HG03432 (cell line): ENCODE results near the gene AMD1.
"Not testable (repeated sequence)": the region's sequence is repeated elsewhere in the genome, so short reads cannot be mapped to it uniquely, and the experiment has no call there.

Experiments used
- ATAC-seq: cut with Tn5 transposase; IDR thresholded peaks from one replicate; pipeline ENCODE4 v1.9.1; 2021; ENCODE audit warnings: mild to moderate bottlenecking, moderate library complexity; ENCODE audit not compliant: unreplicated experiment

AMD1 gene

DNA sequence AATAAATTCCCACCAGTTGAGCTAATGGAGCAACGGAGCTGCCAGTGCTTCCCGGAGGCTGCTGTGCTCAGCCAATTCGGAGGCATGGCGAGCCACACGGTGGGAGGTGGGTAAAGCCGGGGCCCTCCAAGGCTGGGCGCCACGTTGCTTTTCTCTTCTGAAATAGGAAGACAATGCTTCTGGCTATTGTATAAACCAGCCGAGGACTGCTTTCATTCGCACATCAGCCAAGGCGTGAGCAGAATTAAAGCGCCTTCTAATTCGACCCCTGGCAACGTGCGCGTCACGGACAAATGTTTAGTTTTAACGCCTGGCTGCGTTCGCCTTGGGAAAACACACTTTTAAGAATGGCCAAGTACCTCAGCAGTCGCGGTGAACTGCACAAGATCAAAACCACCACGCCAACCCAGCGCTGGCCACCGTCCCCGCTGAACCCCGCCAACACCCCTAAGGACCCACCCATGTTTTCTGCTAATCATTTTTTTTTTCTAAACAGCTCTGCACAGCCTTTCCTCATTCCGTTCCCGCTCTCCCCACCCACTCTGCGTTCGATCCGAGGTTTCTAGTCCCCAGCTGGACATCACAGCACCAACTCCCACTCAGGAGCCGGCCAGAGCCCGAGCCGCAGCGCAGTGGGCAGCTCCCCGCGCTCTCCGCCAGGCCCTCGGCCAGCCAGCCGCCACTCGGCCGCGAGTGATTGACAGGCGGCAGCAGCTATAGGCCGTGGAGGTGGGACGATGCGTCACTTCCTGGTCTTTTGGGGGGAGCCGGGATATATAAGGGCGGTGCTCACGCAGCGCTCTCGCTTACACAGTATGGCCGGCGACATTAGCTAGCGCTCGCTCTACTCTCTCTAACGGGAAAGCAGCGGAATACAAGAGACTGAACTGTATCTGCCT, at the start of gene AMD1:
AMD1 (plus strand) TSS at position 805 of the 899 bp plus-strand sequence. CDS start 321 bp downstream, outside the sequence.
- ATAC-seq, result peak; percentile 76

DNA sequence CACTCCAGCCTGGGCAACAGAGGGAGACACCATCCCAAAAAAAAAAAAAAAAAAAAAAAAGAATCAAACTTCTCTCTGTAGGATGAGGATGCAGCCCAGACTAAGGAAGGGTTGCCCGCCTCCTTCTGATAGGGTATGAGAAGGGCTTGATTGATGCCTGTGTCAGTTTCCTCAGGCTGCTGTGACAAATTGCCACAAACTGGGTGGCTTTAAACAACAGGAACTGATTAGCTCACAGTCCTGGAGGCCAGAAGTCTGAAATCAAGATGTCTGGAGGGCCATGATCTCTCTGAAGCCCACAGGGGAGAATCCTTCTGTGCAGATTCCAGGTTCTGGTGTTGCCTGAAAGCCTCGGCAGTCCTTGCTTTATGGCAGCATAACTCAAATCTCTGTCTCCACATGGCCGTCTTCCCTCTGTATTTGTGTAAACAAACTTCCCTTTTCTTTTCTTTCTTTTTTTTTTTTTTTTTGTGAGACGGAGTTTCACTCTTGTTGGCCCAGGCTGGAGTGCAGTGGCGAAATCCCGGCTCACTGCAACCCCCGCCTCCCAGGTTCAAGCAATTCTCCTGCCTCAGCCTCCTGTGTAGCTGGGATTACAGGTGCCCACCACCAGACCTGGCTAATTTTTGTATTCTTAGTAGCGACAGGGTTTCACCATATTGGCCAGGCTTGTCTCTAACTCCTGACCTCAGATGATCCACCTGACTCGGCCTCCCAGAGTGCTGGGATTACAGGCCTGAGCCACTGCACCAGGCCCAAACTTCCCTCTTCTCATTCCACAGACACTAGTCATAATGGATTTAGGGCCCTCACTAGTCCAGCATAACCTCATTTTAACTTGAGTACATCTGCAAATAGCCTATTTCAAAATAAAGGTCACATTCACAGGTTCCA, 48.1 kb upstream of the AMD1 start:
- ATAC-seq, result no peak

DNA sequence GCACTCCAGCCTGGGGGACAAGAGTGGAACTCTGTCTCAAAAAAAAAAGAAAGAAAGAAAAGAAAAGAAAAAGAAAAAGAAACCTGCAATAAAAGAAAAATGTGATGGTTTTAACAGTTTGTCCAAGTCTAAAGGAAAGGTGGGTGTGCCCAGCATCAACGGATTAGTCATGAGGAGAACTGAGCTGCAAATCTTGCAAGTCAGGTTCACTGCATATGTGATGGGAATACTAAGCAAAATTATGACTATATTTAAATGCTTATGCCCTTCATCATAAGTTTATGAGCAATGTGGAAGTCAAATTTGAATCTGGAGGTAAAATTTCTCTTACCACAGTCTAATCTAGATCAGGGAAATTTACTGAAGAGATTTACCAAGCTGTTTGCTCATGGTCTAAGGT, 46.2 kb upstream of the AMD1 start:
- ATAC-seq, result no peak

DNA sequence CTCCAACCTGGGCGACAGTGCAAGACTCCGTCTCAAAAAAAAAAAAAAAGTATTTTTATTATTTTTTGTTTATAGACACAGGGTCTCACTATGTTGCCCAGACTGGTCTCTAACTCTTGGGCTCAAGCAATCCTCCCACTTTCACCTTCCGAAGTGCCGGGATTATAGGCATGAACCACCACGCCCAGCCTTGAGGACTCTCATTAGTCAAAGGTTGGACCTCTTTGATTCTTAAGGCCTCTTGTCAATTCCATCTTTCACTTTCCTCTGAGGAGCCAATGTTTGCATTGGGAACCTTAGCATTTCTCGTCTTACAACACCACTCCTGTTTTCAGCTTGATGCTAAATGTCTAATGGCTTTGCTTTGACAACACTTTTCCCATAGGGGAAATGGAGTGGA, 43.2 kb upstream of the AMD1 start:
- ATAC-seq, result no peak

DNA sequence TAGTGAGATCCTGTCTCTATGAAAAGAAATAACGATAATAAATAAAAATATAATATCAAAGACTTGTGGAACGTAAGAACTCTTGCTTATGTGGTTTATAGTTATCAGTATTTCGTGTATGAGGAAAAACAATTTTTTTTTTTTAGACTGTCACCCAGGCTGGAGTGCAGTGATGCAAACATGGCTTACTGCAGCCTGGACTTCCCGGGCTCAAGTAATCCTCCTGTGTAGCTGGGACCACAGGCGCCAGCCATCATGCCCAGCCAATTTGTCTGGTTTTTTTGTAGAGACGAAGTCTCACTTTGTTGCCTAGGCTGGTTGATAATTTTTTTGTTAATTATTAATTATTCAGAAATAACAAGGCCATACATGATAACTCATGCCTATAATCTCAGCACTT, 40.8 kb upstream of the AMD1 start:
- no peak for ATAC-seq

DNA sequence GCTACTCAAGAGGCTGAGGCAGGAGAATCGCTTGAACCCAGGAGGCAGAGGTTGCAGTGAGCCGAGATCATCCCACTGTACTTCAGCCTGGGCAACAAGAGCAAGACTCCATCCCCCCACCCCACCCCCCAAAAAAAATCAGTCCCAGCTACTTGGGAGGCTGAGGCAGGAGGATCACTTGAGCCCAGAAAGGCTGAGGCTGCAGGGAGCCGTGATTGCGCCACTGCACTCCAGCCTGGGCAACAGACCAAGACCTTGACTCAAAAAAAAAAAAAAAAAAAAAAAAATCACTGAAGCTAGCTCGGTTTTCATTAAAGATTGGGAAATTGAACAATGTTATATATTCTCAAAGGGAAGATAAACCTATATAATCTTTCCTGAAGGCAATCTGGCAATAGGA, 38.8 kb upstream of the AMD1 start:
- ATAC-seq, result not testable (repeated sequence)

DNA sequence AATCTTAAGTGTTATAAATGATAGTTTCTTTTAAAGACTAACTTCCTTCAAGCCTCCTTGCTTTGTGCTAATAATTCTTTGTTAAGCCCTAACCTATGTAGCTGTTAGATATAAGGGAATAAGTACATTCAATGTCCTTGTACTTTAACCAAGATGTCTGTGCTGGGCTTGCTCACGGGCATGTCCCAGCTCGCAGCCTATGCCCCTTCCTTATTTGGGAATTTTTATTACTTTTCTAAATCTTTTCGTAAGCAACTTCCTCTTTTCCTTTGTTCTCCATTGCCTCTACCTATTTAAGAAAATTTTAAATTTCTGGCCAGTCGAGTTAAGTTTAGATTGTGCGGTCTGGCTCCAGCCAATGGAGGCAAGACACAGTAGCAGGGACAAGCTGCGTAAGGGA, 33.3 kb upstream of the AMD1 start:
- no peak for ATAC-seq

DNA sequence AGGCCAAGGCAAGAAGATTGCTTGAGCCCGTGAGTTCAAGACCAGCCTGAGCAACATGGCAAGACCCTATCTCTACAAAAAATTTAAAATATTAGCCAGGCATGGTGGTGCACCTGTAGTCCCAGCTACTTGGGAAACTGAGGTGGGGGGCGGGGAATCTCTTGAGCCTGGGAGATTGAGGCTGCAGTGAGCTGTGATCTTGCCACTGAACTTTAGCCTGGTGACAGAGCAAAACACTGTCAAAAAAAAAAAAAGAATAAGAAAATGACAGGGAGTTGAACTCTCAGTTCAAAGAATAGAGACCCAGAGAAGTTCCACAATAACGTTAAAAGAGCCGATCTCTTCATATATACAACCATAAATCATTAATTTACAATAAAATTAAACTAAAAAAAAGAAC, 24.8 kb upstream of the AMD1 start:
- ATAC-seq, result no peak

DNA sequence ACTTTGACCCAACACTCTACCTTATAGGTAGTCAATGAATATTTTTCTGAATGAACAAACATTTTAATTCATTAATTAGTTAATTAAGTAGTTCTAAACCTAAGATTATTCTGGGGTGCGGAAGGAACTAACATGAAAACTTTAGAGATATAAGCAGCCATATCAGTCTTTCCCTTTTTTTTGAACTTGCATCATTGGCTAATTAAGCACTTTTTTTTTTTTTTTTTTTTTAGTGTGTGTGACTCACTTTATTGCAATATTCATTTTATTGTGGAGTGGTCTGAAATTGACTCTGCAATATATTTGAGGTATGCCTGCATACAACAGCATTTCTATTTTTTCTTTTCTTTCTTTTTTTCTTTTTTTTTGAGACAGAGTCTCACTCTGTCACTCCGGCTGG, 21.8 kb upstream of the AMD1 start:
- ATAC-seq, result no peak

DNA sequence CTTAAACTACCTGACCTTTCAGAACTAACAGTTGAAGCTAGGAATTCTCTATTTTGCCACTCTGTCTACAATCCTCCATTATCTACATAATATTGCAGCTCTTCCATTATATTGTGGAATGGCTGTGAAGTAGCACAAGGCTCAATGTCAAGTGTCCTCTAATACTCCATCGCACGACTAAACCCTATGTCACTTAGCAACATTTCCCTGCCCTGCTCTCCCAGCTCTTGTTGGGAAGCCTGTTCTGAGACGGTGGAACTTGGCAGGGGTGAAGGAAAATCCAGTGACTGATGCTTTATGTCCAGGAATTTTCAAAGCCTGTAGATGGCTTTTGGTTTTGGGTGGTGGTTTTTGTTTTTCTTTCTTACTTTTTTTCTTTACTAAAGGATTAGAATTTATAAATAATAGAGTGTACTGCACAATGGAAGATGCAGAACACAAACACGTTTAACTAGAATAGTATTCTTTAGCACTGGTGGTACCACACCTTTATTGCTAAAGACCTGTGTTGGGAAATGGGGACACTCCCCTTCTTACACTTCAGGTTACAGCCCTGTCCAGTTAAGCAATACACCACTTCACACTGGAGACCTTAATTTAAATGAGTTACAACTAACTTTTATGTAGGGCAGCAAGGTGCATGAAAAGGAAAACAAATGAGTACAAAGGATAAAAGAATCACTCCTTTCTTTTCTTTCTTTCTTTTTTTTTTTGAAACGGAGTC, 20.7 kb upstream of the AMD1 start:
- no peak for ATAC-seq

DNA sequence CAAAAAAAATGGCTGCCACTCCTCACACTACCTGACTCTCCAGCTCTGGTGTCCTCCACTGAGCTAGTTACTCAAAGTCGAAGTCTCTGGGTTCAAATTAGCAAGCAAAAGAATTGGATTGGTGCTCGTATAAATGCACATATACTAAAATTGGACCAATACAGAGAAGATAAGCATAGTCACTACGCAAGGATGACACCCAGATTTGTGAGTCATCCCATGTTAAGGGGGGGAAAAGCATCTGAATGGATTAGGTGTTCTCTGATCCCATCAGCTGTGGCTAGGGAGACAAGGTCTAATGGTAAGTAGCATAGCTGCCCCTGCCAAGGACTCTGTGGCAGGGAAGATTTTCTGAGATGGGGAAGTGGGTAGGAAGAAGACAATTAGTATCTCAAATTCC, 18.3 kb upstream of the AMD1 start:
- ATAC-seq, result no peak

DNA sequence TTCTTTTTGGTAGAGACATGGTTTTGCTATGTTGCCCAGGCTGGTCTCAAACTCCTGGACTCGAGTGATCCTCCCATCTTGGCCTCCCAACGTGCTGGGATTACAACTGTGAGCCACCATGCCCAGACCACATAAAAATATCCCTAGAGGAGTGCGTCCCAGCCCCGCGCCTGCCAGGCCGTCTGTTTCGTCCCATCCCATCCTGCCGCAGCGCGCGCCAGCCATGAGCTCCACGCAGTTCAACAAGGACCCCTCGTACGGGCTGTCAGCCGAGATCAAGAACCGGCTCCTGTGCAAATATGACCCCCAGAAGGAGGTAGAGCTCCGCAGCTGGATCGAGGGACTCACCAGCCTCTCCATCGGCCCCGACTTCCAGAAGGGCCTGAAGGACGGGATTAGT, 16.6 kb upstream of the AMD1 start:
- no peak for ATAC-seq

DNA sequence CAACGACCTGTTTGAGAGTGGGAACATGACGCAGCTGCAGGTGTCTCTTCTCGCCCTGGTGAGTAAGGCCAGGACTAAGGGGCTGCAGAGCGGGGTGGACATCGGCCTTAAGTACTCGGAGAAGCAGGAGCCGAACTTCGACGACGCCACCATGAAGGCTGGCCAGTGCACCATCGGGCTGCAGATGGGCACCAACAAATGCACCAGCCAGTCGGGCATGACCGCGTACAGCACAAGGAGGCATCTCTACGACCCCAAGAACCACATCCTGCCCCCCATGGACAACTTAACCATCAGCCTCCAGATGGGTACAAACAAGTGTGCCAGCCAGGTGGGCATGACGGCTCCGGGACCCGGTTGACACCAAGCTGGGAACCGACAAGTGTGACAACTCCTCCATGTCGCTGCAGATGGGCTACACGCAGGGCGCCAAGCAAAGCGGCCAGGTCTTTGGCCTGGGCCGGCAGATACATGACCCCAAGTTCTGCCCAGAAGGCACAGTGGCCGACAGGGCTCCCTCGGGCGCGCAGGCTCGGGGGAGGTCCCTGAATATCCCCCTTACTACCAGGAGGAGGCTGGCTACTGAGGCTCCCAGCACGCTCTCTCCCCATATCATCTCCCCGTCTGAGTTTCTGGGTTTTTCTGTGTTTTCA, 15.9 kb upstream of the AMD1 start:
- ATAC-seq, result no peak

DNA sequence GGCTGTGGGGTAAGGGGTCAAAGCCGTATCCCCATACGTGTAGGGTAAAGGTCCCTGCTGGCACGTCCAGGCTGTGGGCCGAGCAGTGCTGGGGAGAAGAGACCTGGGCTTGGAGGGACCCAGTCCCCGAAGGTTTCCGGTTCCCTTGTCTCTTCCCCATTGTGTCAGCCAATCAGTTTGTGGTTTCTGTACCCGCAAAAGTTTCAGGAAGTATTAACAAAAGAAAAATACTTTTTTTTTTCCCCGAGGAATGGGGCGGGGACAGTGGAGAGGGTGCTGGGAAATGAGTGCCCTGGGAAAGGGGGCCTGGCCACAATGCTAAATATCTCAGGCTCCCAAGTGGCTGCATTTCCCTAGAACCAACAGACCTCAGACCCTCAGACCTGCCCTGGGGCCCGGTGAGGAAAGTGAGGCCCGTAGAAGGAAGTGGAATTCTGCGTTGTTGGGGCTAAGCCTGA, 15.2 kb upstream of the AMD1 start:
- ATAC-seq, result no peak

DNA sequence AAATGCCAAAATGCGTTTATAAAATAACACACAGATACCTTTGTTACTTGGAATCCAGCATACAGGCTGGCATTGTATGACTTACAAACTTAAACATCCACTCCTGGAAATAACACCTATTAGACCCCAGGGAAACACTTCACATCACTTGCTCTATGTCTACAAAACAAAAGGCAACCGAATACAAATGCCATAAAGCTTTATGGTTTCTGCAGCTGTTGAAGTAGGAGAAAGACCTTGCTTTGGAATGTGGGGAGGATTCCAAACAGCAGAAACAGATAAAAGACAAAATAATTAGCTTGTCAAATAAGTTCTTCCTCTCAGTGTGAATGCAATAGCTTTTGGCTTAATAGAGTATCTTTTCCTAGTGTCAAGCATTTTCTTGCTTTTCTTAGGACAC, 9.8 kb upstream of the AMD1 start:
- ATAC-seq, result no peak

DNA sequence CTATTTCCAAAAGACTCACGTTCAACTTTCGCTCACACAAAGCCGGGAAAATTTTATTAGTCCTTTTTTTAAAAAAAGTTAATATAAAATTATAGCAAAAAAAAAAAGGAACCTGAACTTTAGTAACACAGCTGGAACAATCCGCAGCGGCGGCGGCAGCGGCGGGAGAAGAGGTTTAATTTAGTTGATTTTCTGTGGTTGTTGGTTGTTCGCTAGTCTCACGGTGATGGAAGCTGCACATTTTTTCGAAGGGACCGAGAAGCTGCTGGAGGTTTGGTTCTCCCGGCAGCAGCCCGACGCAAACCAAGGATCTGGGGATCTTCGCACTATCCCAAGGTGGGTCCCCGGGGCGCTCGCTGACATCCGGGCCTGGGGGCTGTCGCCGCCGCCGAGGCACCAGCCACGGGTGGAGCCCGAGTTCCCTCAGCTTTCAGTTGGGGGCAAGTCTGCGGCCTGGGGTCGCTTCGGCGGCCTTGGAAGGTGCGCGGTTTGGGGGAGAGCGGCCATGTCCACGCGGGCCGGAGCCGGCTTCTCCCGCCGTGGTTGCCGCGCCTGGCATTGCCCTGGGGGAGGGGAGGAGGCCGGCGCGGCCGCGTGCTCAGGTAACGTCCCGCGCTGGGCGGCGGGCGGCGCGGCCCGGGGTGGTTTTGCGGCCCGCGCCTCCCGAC, 429 bp downstream of the AMD1 start:
- peak; percentile 11 for ATAC-seq

DNA sequence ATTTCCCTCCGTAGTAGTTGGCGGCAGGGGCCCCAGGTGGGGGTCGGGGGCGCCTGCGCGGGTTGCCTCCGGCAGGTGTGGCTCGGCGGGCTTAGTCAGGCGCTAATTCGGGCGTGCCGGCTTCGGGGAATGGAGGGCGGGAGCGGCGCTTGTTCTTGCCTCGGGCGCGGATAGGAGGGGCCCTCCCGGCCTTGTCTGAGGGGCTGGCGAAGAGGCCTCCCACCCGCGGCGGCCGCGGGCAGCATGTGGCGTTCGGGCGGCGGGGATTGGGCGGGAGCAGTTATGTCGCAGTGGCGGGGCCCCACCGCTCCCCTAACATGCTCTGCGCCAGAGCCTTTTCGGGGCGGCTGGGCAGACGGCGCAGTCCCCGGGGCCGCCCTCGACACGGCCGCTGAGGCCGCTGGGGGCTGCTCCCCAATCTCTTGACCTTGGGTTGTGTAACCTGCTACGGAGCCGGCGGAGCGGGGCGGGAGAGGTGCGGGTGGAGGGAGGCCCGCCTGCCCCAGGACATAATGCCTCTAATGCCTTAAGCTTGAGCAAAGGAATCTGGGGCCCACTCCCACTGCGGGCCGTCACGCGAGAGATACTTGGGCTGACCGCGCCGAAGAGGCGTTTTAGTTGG, 1.1 kb downstream of the AMD1 start:
- ATAC-seq, result peak; percentile 16

DNA sequence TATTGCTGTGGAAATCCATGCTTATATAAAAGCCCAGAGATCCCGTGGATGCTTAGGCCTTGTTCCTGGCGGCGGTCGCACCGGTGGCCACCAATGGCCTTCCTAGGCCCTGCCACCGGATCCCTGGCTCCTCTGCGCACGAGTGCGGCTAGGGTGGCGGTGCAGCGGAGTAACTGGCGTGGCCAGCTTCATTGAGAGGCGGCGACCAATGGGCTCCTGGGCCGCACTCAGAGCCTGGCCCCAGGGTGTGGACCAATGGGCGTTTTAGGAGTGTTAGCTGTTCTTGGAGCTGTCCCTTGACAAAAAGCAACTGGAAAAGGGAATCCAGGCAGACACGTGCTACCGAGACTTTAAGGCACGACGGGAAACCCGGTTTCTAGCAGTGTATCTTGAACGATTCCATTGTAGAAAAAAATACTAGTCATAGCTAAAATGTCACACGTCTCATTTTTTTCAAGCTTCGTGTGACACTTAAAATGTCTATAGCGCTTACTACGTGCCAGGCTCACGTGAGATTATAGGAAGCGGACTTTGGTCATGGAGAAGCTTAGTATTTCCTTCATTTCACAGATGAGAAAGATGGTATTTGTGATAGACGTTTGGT, 1.7 kb downstream of the AMD1 start:
- ATAC-seq, result peak; percentile 48
